LHCN-M2 (cell line): ENCODE measurements around the gene AOPEP. TPM values are rescaled to one million over a fixed set of nuclear protein-coding genes. Genes with fewer than 3 reads are reported as not detected.

Experiments used
- DNase-seq: peaks from one replicate; pipeline ENCODE4 v3.0.0-alpha.2; 2012; ENCODE audit warnings: low read depth
- total RNA-seq: library from RNA; depleted of rRNA; stranded (reverse); fragments of >200 nt; gene quantifications from 2 replicates; pipeline ENCODE4 v1.2.3, GENCODE V29; 2014

AOPEP gene
- total RNA-seq, 1 experiment from 2014 or later: 114 TPM

DNA sequence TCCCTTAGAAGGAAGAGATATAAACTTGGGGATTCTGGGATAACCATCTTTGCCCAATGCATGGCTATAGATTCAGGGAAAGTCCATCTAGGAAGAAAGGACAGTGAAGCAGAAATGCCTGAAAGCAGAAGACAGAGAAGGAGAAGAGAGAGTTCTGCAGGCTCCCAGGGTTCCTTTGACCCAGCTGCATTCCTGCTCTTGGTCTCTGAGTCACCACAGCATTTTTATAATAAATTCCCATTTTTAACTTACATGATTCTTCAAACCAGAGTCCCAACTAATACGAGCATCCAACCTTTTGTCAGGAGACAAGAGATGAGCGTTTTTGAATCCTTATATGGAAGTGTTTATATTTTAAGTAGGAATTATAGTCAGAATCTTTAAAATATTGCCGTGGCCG, 12.0 kb upstream of the AOPEP start:
- DNase-seq: no peak

DNA sequence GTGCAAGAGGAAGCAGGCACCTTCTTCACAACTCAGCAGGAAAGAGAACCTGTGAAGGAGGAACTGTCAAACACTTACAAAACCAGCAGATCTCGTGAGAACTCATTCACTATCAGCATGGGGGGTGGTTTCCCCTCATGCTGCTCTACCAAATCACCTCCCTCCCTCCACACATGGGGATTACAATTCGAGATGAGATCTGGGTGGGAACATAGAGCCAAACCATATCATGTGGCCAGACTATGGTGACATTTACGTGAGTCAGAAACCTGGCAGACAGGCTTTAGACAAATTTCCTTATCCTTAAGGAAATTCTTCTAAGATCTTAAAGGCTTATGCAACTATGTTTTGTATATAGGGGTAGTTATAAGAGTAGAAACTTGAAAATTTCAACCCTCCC, 8.7 kb upstream of the AOPEP start:
- no peak for DNase-seq

GRCh38 chr9:94718936-94719335, 7.6 kb upstream of the AOPEP start:
- DNase-seq: no peak

DNA sequence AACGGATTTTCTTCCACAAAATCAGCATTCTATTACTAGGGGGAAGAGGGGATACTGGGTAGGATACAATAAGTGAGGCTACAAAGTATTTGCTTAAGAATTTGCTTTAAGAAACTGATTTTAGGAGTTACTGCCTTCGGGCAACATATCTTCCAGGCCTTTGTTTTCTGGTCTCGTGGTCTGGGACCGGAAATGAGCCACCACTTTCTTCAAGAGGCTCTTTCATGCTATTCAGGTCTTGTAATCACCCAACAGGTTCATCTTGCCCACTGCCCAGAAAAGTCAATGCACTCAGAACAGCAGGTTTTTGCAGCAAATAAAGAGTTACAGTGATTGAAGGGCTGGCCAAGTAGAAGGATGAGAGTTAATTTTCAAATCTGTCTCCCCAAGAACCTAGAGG, 6.6 kb upstream of the AOPEP start:
- no peak for DNase-seq

DNA sequence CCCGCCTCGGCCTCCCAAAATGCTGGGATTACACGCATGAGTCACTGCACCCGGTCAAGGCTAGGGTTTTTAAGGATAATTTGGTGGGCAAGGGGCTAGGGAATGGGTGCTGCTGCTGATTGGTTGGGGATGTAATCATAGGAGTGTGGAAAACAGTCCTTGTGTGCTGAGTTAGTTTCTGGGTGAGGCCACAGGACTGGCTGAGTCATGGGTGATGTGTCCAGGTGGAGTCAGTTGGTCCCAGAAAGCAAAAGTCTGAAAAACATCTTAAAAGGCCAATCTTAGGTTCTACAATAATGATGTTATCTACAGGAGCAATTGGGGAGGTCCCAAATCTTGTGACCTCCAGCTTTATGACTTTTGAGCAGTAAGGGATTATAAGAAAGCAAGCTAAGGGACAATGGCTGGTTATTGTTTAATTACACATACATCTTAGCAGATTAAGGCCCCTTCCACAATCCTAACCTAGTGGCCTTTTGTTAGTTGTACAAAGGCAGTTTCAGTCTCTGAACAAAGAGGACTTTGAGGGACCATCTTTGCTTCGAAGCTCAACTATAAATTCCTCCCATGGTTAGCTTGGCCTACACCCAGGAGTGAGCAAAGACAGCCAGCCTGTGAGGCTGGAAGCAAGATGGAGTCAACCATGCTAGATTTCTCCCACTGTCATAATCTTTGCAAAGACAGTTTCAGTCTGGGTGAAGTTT, 5.5 kb upstream of the AOPEP start:
- DNase-seq: no peak

GRCh38 chr9:94721754-94722153, 4.7 kb upstream of the AOPEP start:
- DNase-seq: no peak

- no peak for DNase-seq
Measured at GRCh38 chr9:94725293-94725692, 1.2 kb upstream of the AOPEP start.

DNA sequence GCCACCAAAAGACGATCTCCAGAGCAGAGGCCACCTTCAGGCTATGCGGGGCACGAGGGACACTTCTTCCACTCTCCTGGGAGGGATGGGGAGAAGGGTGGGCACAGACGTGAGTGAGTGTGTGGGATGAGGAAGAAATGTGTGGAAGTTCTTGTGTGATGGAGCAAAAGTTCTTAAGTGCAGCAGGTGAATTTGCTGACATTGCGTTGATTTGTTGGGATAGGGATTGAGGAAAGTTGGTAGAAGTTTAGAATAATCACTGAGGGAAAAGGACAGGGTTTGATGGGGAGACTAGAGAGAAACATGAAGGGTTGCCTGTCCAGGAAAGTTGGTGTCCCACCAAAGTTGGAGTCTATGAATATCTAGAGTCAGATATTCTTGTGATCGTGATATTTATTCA, 2.2 kb downstream of the AOPEP start:
- no peak for DNase-seq

DNA sequence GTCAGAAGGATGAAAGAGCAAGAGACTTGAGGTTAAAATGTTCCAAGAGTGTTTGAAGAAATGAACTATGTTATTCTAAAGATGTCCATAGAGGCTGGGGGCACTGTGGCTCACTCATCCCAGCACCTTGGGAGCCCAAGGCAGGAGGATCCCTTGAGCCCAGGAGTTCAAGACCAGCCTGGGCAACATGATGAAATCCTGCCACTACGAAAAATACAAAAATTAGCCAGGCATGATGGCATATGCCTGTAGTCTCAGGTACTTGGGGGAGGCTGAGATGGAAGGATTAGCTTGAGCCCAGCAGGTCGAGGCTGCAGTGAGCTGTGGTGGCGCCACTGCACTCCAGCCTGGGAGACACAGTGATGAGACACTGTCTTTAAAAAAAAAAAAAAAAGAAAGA, 2.7 kb downstream of the AOPEP start:
- no peak for DNase-seq

GRCh38 chr9:94734054-94734754, 7.7 kb downstream of the AOPEP start:
- DNase-seq: no peak

- DNase-seq: no peak
Measured at GRCh38 chr9:94736759-94737158, 10.3 kb downstream of the AOPEP start.

GRCh38 chr9:94740145-94740840, 13.8 kb downstream of the AOPEP start:
- DNase-seq: no peak

- no peak for DNase-seq
Measured at GRCh38 chr9:94741866-94742265, 15.4 kb downstream of the AOPEP start.

GRCh38 chr9:94743035-94743954, 16.8 kb downstream of the AOPEP start:
- DNase-seq: no peak

DNA sequence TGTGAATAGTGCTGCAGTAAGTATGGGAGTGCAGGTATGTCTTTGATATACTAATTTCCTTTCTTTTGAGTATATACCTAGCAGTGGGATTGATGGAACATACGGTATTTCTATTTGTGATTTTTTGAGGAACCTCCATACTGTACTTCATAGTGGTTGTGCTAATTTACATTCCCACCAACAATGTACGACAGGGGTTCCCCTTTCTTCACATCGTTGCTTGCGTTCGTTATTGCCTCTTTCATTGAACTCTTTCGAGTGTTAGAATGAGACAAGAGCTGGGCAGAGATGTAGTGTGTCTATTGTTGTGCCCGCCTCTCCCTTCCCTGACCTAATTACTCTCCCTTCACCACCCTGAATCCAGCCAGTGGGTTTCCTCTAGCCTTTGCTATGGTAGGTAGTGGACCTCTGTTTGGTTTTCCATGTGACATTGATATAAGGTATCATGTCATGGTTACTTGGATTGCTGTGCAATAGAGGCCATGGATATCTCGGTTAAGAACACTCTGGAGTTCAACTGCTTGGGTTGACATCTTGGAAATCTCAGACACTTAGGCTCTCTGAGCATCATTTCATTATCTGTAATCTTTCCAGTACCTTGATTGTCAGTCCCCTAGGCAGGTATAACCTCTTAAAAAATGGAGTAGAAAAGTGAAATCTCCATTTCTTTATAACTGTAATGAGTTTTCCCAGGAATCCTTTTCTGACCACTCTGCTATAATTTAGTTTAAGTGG, 19.5 kb downstream of the AOPEP start:
- no peak for DNase-seq

GRCh38 chr9:94746541-94747370, 20.3 kb downstream of the AOPEP start:
- no peak for DNase-seq

DNA sequence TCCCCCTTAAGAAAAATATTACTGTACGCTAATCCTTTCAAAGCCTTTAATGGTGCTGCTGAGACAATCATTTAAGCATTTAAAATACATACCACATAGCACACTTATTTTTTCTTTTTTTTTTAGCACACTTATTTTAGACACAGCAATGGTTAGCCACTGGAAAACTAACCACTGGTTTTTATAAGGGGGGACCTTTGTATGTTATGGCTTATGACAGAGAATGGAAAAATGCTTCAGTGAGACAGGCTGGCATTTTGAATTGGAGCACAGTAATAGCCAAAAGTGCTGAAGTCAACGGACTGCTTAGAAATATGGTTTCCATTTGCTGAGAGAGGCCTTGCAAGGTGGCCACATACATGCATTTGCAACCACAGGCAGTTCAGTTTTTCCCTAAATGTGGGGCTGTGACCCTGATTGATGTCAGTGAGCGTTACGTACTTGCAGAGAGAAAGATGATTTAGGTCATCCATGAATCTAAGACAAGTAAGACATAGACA, 28.5 kb downstream of the AOPEP start:
- no peak for DNase-seq

DNA sequence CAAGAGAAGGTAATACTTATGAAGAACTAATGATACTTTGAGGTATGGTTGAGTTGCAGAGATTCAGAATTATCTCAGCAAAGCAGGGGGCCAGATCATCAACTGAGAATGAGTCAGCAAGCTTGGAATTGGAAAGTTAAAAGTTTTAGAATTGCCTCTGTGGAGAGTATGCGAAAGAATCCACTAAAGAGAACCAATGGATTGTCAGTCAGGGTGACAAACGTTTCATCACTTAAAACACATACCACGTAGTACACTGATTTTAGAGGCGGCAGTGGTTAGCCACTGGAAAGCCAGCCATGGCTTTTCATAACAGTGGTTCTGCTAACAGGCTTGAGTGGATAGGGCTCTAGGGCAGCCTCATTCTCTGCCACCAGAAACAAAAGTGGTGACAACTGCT, 30.7 kb downstream of the AOPEP start:
- DNase-seq: peak; percentile 80

- DNase-seq: no peak
Measured at GRCh38 chr9:94758031-94758430, 31.5 kb downstream of the AOPEP start.

- no peak for DNase-seq
Measured at GRCh38 chr9:94758880-94759279, 32.4 kb downstream of the AOPEP start.
